Measurements from ENCODE around the gene BPIFB3. TPM values are rescaled to one million over a fixed set of nuclear protein-coding genes. Genes with fewer than 3 reads are reported as not detected.

The BPIFB3 gene
- total RNA-seq, 3 donors from 2014 or later (not counting 1 experiment from before 2014, with no cell fraction given), result not detected

DNA sequence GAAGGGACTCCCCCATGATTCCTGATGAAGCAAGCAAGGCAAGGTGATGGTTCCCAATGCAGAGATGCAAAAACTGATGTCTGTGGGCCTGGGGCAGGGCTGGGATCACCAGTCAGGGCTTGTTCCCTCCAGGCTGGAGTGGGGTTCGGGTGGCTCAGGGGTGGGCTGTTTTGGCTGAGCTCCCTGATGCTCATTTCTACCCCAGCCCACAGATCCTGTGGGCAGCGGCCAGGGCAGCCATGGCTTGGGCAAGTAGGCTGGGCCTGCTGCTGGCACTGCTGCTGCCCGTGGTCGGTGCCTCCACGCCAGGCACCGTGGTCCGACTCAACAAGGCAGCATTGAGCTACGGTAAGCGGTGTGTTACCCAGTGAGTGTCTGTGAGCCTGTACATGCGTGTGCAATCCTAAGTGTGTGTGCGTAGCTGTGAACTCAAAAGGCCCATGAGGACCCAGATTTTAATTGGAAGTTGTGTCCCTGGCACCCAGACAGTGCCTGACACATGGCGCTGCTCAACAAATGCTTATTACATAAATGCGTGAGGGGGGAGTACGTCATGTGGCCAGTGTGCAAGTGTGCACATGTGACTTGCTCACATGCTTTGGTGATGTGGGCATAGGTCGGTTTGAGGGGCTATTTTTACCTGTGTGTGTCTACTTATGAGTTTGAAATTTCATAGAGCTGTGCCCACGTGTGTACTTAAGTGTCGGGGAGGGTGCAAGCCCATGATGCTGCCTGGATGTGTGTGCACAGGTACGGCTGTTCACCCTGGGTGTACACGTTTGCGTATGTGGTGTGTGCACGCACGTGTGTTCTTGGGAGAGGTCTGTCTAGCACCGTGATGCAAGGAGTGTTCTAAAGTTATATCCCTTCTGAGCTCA is 45.1 kb upstream of the BPIFB3 start:
- no peaks in the 10 kb centered on the region for H3K36me3 ChIP-seq (ENCODE audit: control insufficient read depth, insufficient read depth, low read length)
- H3K36me3 Mint-ChIP-seq, result no peaks in the 10 kb centered on the region
- no peak overlapping the region for H3K27ac ChIP-seq (ENCODE audit: low read length)
- H3K27me3 ChIP-seq (ENCODE audit: control insufficient read depth, insufficient read depth, low read length), result no peaks in the 10 kb centered on the region
- no peaks in the 10 kb centered on the region for H3K4me1 ChIP-seq (ENCODE audit: control insufficient read depth, insufficient read depth, low read length)
- WGBS (ENCODE audit: insufficient coverage), result 90% methylated on average over 23 of the region's 23 CpGs
- H3K9me3 ChIP-seq (ENCODE audit: control insufficient read depth, insufficient read depth, low read length), result no peaks in the 10 kb centered on the region
- no peaks in the 10 kb centered on the region for H3K27me3 Mint-ChIP-seq (ENCODE audit: low read depth in 2 of 2)
- ATAC-seq (no peak), DNase-seq (no peak)
- no peak overlapping the region for H3K4me3 ChIP-seq (ENCODE audit: low read length)
- peaks cover 0 to 5% of the 10 kb centered on the region in 2 donors for H3K4me1 Mint-ChIP-seq
- H3K27ac Mint-ChIP-seq, result no peak overlapping the region
- intact Hi-C loops (cut with micrococcal nuclease), result no loop called here
- TF ChIP-seq, protein P1, sequence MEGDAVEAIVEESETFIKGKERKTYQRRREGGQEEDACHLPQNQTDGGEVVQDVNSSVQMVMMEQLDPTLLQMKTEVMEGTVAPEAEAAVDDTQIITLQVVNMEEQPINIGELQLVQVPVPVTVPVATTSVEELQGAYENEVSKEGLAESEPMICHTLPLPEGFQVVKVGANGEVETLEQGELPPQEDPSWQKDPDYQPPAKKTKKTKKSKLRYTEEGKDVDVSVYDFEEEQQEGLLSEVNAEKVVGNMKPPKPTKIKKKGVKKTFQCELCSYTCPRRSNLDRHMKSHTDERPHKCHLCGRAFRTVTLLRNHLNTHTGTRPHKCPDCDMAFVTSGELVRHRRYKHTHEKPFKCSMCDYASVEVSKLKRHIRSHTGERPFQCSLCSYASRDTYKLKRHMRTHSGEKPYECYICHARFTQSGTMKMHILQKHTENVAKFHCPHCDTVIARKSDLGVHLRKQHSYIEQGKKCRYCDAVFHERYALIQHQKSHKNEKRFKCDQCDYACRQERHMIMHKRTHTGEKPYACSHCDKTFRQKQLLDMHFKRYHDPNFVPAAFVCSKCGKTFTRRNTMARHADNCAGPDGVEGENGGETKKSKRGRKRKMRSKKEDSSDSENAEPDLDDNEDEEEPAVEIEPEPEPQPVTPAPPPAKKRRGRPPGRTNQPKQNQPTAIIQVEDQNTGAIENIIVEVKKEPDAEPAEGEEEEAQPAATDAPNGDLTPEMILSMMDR (IDR thresholded peaks at IDR 0.05), result no peak
- no peaks in the 10 kb centered on the region for H3K9me3 Mint-ChIP-seq
- no peak overlapping the region for H3K4me3 Mint-ChIP-seq

DNA sequence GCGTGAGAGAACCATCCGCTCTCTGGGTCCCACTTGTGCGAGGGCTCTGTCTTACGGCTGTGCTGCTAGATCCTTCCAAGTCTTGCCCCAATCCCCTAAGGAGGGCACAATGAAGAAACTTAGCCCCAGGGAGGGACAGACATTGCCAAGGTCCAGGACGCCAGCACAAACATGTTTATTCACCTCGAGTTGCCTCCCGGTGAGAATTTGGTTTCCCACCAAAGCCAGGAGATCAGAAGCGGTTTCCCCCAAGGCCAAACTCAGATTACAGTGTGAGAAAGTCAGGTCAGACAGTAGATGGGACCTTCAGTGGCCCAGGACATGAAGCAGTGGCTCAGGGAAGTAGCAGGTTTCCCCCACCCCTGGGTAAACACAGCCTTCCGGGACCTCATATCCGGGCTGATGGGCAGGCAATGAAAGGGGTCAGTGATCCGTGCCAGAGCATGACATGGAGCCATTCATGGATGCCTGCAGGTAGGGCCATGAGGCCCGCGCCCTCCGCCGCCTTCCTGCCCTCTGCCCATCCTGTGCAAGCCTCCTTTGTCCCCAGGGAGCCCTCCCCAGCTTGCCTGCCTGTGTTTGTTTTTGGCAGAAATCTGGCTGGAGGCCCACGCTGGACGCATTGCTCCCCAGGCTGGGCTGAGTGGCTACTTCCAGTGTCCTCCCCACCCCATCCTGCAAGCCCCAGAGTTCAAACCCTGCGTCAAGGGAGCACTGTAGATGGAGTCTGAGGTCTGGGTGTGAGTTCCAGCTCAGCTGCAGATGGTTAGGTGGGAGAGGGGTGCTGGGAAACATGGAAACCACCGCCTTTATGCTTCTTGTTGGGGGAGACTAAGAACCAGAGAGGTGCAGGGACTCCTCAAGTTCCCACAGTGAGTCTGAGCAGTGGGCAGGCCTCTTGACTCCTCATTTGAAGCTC is 44.2 kb upstream of the BPIFB3 start:
- Mint-ChIP-seq H3K9me3 (no peaks in the 10 kb centered on the region), H3K27ac (no peak overlapping the region), H3K27me3 (ENCODE audit: low read depth in 2 of 2) (no peaks in the 10 kb centered on the region), H3K4me1 (peaks cover 2 to 5% of the 10 kb centered on the region in 2 donors), H3K36me3 (no peaks in the 10 kb centered on the region), H3K4me3 (no peak overlapping the region)
- ATAC-seq (no peak), DNase-seq (no peak)
- Histone ChIP-seq H3K27ac (ENCODE audit: low read length) (no peak overlapping the region), H3K9me3 (ENCODE audit: control insufficient read depth, insufficient read depth, low read length) (no peaks in the 10 kb centered on the region), H3K4me1 (ENCODE audit: control insufficient read depth, insufficient read depth, low read length) (no peaks in the 10 kb centered on the region), H3K4me3 (ENCODE audit: low read length) (no peak overlapping the region), H3K27me3 (ENCODE audit: control insufficient read depth, insufficient read depth, low read length) (no peaks in the 10 kb centered on the region), H3K36me3 (ENCODE audit: control insufficient read depth, insufficient read depth, low read length) (no peaks in the 10 kb centered on the region)
- TF ChIP-seq, protein P1 (IDR thresholded peaks at IDR 0.05), result no peak
- WGBS (ENCODE audit: insufficient coverage), result 80% methylated on average over 19 of the region's 19 CpGs
- intact Hi-C loops (cut with micrococcal nuclease), result no loop called here

DNA sequence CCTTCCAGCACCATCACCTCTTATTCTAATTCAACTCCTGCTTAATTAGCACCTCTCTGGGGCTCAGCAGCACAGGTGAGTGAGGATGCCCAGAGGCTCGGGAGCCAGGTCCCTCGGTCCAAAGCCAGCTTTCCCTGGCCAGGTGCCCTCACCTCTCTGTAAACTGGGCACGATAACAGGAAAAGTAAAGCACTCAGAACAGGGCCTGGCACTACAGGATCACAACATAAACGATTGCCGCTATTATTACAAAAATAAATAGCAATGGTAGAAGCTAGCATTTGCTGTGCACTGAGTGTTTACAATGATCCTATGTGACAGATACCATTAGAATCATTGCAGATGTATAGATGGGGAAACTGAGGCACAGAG is 43.6 kb upstream of the BPIFB3 start:
- Mint-ChIP-seq H3K36me3 (no peaks in the 10 kb centered on the region), H3K27ac (no peak overlapping the region), H3K9me3 (no peaks in the 10 kb centered on the region), H3K4me1 (peaks cover 5 to 6% of the 10 kb centered on the region in 2 donors), H3K4me3 (no peak overlapping the region), H3K27me3 (ENCODE audit: low read depth in 2 of 2) (no peaks in the 10 kb centered on the region)
- ATAC-seq (no peak), DNase-seq (no peak)
- TF ChIP-seq, protein P1 (IDR thresholded peaks at IDR 0.05), result no peak
- no peak overlapping the region for H3K4me3 ChIP-seq (ENCODE audit: low read length)
- intact Hi-C loops (cut with micrococcal nuclease), result no loop called here
- WGBS (ENCODE audit: insufficient coverage), result 90% methylated on average over 5 of the region's 5 CpGs
- no peaks in the 10 kb centered on the region for H3K36me3 ChIP-seq (ENCODE audit: control insufficient read depth, insufficient read depth, low read length)
- no peaks in the 10 kb centered on the region for H3K27me3 ChIP-seq (ENCODE audit: control insufficient read depth, insufficient read depth, low read length)
- H3K27ac ChIP-seq (ENCODE audit: low read length), result no peak overlapping the region
- no peaks in the 10 kb centered on the region for H3K9me3 ChIP-seq (ENCODE audit: control insufficient read depth, insufficient read depth, low read length)
- no peaks in the 10 kb centered on the region for H3K4me1 ChIP-seq (ENCODE audit: control insufficient read depth, insufficient read depth, low read length)

Measured in natural killer cell (primary cell).